ENCODE measurements around the gene STRBP. TPM values are rescaled to one million over a fixed set of nuclear protein-coding genes. Genes with fewer than 3 reads are reported as not detected.
"Not testable (repeated sequence)": the region's sequence is repeated elsewhere in the genome, so short reads cannot be mapped to it uniquely, and the experiment has no call there.

Gene STRBP
- total RNA-seq, 1 experiment from 2014 or later, result 74.0 TPM

- no peak overlapping the region for H3K56ac ChIP-seq (ENCODE audit: insufficient read length, low read depth, low read length)
- no peak overlapping the region for H4K91ac ChIP-seq (ENCODE audit: insufficient read length, low read depth, low read length)
- no peaks in the 10 kb centered on the region for H3K79me2 ChIP-seq (ENCODE audit: insufficient read depth, low read length)
- H2BK15ac ChIP-seq (ENCODE audit: low read depth, low read length), result no peak overlapping the region
- no peak overlapping the region for H2BK120ac ChIP-seq (ENCODE audit: low read depth, low read length, poor library complexity, severe bottlenecking)
- DNase-seq, result no peak
- H3K23me2 ChIP-seq (ENCODE audit: insufficient read length, low read depth, low read length, poor library complexity, severe bottlenecking), result no peaks in the 10 kb centered on the region
- H3K27me3 ChIP-seq (ENCODE audit: insufficient read depth, low read length), result no peaks in the 10 kb centered on the region
- H3K9me3 ChIP-seq (ENCODE audit: control insufficient read depth, low read depth, low read length), result no peaks in the 10 kb centered on the region
- Mint-ChIP-seq H3K4me3 (no peak overlapping the region), H3K36me3 (ENCODE audit: insufficient read depth in 1 of 3, low read depth in 3 of 3) (no peaks in the 10 kb centered on the region), H3K27me3 (ENCODE audit: low read depth) (peaks cover 2% of the 10 kb centered on the region), H3K9me3 (no peaks in the 10 kb centered on the region), H3K4me1 (peaks cover 18 to 32% of the 10 kb centered on the region in 2 experiments), H3K27ac (no peak overlapping the region; a peak in 1 of 7 replicates)
- no peaks in the 10 kb centered on the region for H3K4me1 ChIP-seq (ENCODE audit: insufficient read depth, low read length)
- H2BK12ac ChIP-seq (ENCODE audit: insufficient read length, low read depth, low read length), result no peak overlapping the region
- H4K8ac ChIP-seq (replicated peaks; ENCODE audit: insufficient read length, low read depth, low read length), result no peak overlapping the region
- H3K27ac ChIP-seq (ENCODE audit: insufficient read length, low read depth, low read length), result no peak overlapping the region
- no peak overlapping the region for H3K9ac ChIP-seq (ENCODE audit: extremely low read depth, insufficient read length, low read length)
- H2BK5ac ChIP-seq (ENCODE audit: insufficient read length, low read length), result no peak overlapping the region
- TF ChIP-seq, protein P1, sequence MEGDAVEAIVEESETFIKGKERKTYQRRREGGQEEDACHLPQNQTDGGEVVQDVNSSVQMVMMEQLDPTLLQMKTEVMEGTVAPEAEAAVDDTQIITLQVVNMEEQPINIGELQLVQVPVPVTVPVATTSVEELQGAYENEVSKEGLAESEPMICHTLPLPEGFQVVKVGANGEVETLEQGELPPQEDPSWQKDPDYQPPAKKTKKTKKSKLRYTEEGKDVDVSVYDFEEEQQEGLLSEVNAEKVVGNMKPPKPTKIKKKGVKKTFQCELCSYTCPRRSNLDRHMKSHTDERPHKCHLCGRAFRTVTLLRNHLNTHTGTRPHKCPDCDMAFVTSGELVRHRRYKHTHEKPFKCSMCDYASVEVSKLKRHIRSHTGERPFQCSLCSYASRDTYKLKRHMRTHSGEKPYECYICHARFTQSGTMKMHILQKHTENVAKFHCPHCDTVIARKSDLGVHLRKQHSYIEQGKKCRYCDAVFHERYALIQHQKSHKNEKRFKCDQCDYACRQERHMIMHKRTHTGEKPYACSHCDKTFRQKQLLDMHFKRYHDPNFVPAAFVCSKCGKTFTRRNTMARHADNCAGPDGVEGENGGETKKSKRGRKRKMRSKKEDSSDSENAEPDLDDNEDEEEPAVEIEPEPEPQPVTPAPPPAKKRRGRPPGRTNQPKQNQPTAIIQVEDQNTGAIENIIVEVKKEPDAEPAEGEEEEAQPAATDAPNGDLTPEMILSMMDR (conservative IDR thresholded peaks at IDR 0.05), result no peak
- no peak overlapping the region; the same call in 1 of the 2 replicates for H3K14ac ChIP-seq (ENCODE audit: insufficient read depth, low read length)
- no CpG with 5 or more reads among the region's 17 CpGs for WGBS (ENCODE audit: extremely low coverage, insufficient read length, low lambda C conversion rate)
- H4K5ac ChIP-seq (ENCODE audit: insufficient read length, low read depth, low read length), result no peak overlapping the region
- H4K20me1 ChIP-seq (ENCODE audit: control insufficient read depth, insufficient read depth, insufficient read length), result no peaks in the 10 kb centered on the region
- no peak overlapping the region for H3K4me2 ChIP-seq (ENCODE audit: insufficient read depth, insufficient read length, low read length)
- H3K18ac ChIP-seq (ENCODE audit: insufficient read length, low read depth, low read length), result no peak overlapping the region
- no peak overlapping the region for H2AK5ac ChIP-seq (ENCODE audit: insufficient read length, low read length)
- H3K4ac ChIP-seq (ENCODE audit: low read depth, low read length), result no peak overlapping the region
- no peak overlapping the region for H3K23ac ChIP-seq (ENCODE audit: insufficient read length, low read depth, low read length)
- no peak overlapping the region for H2BK20ac ChIP-seq (ENCODE audit: low read depth, low read length, poor library complexity, severe bottlenecking)
- no peak overlapping the region for H3T11ph ChIP-seq (ENCODE audit: low read length)
- no peak overlapping the region for H2AFZ ChIP-seq (ENCODE audit: low read length)
- H3K79me1 ChIP-seq (ENCODE audit: insufficient read depth, low read depth, low read length, poor library complexity, severe bottlenecking), result no peaks in the 10 kb centered on the region
Observed at GRCh38 chr9:123302348-123303214, 34.2 kb upstream of the STRBP start.

DNA sequence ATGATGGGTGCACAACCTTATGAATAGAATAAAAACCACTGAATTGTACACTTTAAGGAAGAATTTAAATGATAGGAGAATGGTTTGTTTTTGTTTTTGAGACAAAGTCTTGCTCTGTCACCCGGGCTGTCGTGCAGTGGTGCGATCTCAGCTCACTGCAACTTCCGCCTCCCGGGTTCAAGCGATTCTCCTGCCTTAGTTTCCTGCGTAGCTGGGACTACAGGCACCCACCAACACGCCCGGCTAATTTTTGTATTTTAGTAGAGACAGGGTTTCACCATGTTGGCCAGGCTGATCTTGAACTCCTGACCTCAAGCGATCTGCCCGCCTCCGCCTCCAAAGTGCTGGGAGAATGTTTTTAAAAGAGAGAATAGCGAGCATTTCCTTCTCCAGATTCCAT, 33.5 kb upstream of the STRBP start:
- H3K36me3 Mint-ChIP-seq (ENCODE audit: insufficient read depth in 1 of 3, low read depth in 3 of 3); H3K4me2 ChIP-seq (ENCODE audit: insufficient read depth, insufficient read length, low read length); DNase-seq; H3K56ac ChIP-seq (ENCODE audit: insufficient read length, low read depth, low read length); H3K27ac Mint-ChIP-seq; H3K23me2 ChIP-seq (ENCODE audit: insufficient read length, low read depth, low read length, poor library complexity, severe bottlenecking); H3K23ac ChIP-seq (ENCODE audit: insufficient read length, low read depth, low read length); H3K4me1 ChIP-seq (ENCODE audit: insufficient read depth, low read length); H3K79me2 ChIP-seq (ENCODE audit: insufficient read depth, low read length); H4K91ac ChIP-seq (ENCODE audit: insufficient read length, low read depth, low read length); H3K9me3 ChIP-seq (ENCODE audit: control insufficient read depth, low read depth, low read length); H3K4me3 Mint-ChIP-seq; H3K9ac ChIP-seq (ENCODE audit: extremely low read depth, insufficient read length, low read length); H2BK12ac ChIP-seq (ENCODE audit: insufficient read length, low read depth, low read length); H2BK15ac ChIP-seq (ENCODE audit: low read depth, low read length); H2AFZ ChIP-seq (ENCODE audit: low read length); H4K20me1 ChIP-seq (ENCODE audit: control insufficient read depth, insufficient read depth, insufficient read length); H3K27ac ChIP-seq (ENCODE audit: insufficient read length, low read depth, low read length); H2BK120ac ChIP-seq (ENCODE audit: low read depth, low read length, poor library complexity, severe bottlenecking); H4K5ac ChIP-seq (ENCODE audit: insufficient read length, low read depth, low read length); H3T11ph ChIP-seq (ENCODE audit: low read length); H3K27me3 Mint-ChIP-seq (ENCODE audit: low read depth); H2AK5ac ChIP-seq (ENCODE audit: insufficient read length, low read length); H3K27me3 ChIP-seq (ENCODE audit: insufficient read depth, low read length); H2BK5ac ChIP-seq (ENCODE audit: insufficient read length, low read length); H3K14ac ChIP-seq (ENCODE audit: insufficient read depth, low read length); H3K9me3 Mint-ChIP-seq; H3K79me1 ChIP-seq (ENCODE audit: insufficient read depth, low read depth, low read length, poor library complexity, severe bottlenecking); H3K4ac ChIP-seq (ENCODE audit: low read depth, low read length); H4K8ac ChIP-seq (replicated peaks; ENCODE audit: insufficient read length, low read depth, low read length); H2BK20ac ChIP-seq (ENCODE audit: low read depth, low read length, poor library complexity, severe bottlenecking); H3K18ac ChIP-seq (ENCODE audit: insufficient read length, low read depth, low read length): not testable (repeated sequence)
- peaks cover 21 to 32% of the 10 kb centered on the region in 2 experiments for H3K4me1 Mint-ChIP-seq
- no CpG with 5 or more reads among the region's 13 CpGs for WGBS (ENCODE audit: extremely low coverage, insufficient read length, low lambda C conversion rate)
